Measurements from ENCODE around the gene LAMTOR5. TPM values are rescaled to one million over a fixed set of nuclear protein-coding genes. Genes with fewer than 3 reads are reported as not detected.
"Not testable (repeated sequence)": the region's sequence is repeated elsewhere in the genome, so short reads cannot be mapped to it uniquely, and the experiment has no call there.

Gene LAMTOR5
- total RNA-seq, 1 donor from 2014 or later = 266 TPM

GRCh38 chr1:110441888-110442287 is 34.4 kb upstream of the LAMTOR5 start:
- DNase-seq = no peak
- Histone ChIP-seq H3K9me3 (replicated peaks) (no peaks in the 10 kb centered on the region), H3K4me3 (no peak overlapping the region), H3K4me1 (peaks cover 3% of the 10 kb centered on the region), H3K27me3 (ENCODE audit: low read depth) (peaks cover 4% of the 10 kb centered on the region), H3K36me3 (no peaks in the 10 kb centered on the region), H3K27ac (replicated peaks) (no peak overlapping the region)
- TF ChIP-seq CTCF (IDR thresholded peaks at IDR 0.05; ENCODE audit: borderline replicate concordance) = no peak
- intact Hi-C loops (cut with micrococcal nuclease) = no loop called here

GRCh38 chr1:110440877-110441276 is 33.4 kb upstream of the LAMTOR5 start:
- Histone ChIP-seq H3K9me3 (replicated peaks) (no peaks in the 10 kb centered on the region), H3K27me3 (ENCODE audit: low read depth) (peaks cover 4% of the 10 kb centered on the region), H3K27ac (replicated peaks) (no peak overlapping the region), H3K4me3 (no peak overlapping the region), H3K36me3 (no peaks in the 10 kb centered on the region), H3K4me1 (peaks cover 3% of the 10 kb centered on the region)
- DNase-seq = no peak
- no peak for TF ChIP-seq CTCF (IDR thresholded peaks at IDR 0.05; ENCODE audit: borderline replicate concordance)
- intact Hi-C loops (cut with micrococcal nuclease) = no loop called here

- DNase-seq; H3K27me3 ChIP-seq (ENCODE audit: low read depth); intact Hi-C loops (cut with micrococcal nuclease); H3K27ac ChIP-seq (replicated peaks); H3K4me3 ChIP-seq; H3K9me3 ChIP-seq (replicated peaks); H3K4me1 ChIP-seq; H3K36me3 ChIP-seq: not testable (repeated sequence)
These were observed 32.4 kb upstream of the LAMTOR5 start for GRCh38 chr1:110439873-110440272.

- no peaks in the 10 kb centered on the region for H3K9me3 ChIP-seq (replicated peaks)
- TF ChIP-seq CTCF (IDR thresholded peaks at IDR 0.05; ENCODE audit: borderline replicate concordance) = no peak
- no peak overlapping the region for H3K4me3 ChIP-seq
- no peak for DNase-seq
- H3K36me3 ChIP-seq = no peaks in the 10 kb centered on the region
- intact Hi-C loops (cut with micrococcal nuclease) = no loop called here
- peaks cover 4% of the 10 kb centered on the region for H3K27me3 ChIP-seq (ENCODE audit: low read depth)
- H3K27ac ChIP-seq (replicated peaks) = no peak overlapping the region
- H3K4me1 ChIP-seq = peaks cover 16% of the 10 kb centered on the region
These were observed 31.4 kb upstream of the LAMTOR5 start for GRCh38 chr1:110438893-110439292.

- intact Hi-C loops (cut with micrococcal nuclease); DNase-seq; H3K4me3 ChIP-seq; H3K27ac ChIP-seq (replicated peaks); H3K36me3 ChIP-seq; H3K27me3 ChIP-seq (ENCODE audit: low read depth); H3K9me3 ChIP-seq (replicated peaks): not testable (repeated sequence)
- peaks cover 24% of the 10 kb centered on the region for H3K4me1 ChIP-seq
These were observed 30.3 kb upstream of the LAMTOR5 start for GRCh38 chr1:110437645-110438299.

- no peak for TF ChIP-seq CTCF (IDR thresholded peaks at IDR 0.05; ENCODE audit: borderline replicate concordance)
- no peaks in the 10 kb centered on the region for H3K36me3 ChIP-seq
- H3K4me3 ChIP-seq = no peak overlapping the region
- H3K4me1 ChIP-seq = peaks cover 24% of the 10 kb centered on the region
- intact Hi-C loops (cut with micrococcal nuclease) = no loop called here
- H3K9me3 ChIP-seq (replicated peaks) = no peaks in the 10 kb centered on the region
- H3K27me3 ChIP-seq (ENCODE audit: low read depth) = no peaks in the 10 kb centered on the region
- no peak overlapping the region for H3K27ac ChIP-seq (replicated peaks)
- no peak for DNase-seq
These were observed 29.1 kb upstream of the LAMTOR5 start for GRCh38 chr1:110436635-110437034.

Data from left ventricle myocardium inferior (tissue), 1 donor.